Right hindlimb (tissue), 1 donor: ENCODE measurements around the gene SLC7A4.
A peak's percentile ranks its signal among the peaks of the same experiment; 100 is the strongest.

ENCODE experiments used
- DNase-seq: peaks from one replicate; pipeline ENCODE4 v3.0.0-alpha.2; 2018

Gene SLC7A4

DNA sequence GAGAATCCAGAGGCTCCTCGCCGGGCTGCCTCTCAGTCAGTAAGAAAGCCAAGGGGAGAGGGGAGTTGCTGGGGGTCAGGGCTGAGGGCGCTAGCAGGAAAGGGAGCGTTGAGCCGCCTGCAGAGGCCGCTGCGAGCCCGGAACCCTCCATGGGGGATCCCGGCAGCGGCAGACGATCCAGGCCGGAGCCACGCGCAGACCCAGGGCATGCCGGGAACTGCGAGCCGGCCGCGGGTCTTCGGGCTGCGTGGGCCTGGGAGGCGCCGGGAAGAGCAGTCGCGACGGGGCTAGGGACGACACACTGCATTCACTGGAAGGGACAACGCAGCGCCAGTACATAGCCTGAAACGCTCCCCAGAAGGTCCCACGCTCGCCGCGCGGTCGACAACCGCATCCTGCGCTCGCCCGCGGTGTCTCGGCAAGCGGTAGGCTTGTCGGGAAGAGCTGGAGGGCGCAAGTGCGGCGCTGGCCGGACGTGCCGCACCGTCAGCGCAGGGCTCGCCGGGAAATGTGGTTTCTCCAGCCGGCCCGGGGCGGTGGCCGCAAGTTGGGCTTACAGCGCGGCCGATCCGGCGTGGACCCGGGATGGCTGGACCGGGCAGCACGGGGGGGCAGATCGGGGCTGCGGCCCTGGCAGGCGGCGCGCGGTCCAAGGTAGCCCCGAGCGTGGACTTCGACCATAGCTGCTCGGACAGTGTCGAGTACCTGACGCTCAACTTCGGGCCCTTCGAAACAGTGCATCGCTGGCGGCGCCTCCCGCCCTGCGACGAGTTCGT is 50.4 kb downstream of the SLC7A4 start, which contains the start of gene LZTR1:
LZTR1 (plus strand) TSS at position 511 of the 776 bp plus-strand sequence; CDS start at position 586, 75 bp downstream.
- peak; percentile 90 for DNase-seq

DNA sequence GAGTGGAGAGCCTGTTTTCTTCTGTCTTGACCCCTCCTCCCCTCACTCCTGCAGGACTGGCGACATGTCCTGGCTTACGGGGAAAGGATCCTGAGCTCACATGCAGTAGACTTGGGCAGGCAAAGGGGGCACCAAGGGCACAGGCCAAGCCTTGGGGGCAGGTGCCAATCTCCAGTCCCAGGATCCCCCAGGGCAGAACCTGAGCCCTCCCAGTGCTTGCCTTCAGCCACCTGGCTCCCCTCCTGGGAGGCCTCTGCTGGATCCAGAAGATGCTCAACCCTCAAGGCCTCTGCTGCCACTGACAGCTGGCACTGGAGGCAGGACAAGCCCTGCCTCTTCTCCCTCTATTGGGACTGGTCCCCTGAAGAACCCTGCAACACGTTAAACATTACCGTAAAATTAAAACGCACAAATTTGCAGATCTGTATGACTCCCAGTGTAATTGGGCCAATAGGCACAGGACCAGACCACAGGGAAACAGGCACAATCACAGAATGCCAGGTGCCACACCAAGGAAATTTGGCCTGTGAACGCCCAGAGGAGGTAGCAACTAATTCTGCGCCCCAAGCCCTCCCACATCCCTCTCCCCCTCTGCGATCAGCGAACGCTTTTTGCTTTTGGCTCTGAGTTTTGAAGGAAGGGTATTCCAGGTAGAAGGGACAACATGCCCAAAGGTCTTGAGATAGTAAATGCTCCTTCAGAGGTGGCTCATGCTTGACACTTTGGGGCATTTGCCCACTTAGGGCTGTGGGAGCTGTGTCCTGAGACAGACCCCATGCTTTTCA is 51.2 kb downstream of the SLC7A4 start:
- DNase-seq = no peak

DNA sequence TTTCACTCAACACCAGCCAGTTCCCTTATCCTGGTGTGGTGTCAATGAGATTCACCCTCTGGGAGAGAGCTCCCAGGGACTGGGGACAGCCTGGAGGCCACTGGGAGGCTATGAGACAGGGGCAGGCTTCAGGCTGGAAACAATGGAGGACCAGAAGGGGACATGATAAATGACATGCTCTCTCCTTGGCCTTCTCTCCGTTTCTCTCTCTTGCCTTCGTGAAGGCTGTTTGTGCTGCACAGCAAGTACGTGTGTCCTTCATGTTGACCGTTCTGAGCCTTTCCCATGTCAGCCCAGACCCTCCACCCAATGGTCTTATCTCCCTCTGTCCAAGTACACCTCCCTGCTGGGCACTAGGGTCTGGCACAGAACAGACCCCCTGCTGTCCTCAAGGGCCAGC is 51.8 kb downstream of the SLC7A4 start:
- no peak for DNase-seq

DNA sequence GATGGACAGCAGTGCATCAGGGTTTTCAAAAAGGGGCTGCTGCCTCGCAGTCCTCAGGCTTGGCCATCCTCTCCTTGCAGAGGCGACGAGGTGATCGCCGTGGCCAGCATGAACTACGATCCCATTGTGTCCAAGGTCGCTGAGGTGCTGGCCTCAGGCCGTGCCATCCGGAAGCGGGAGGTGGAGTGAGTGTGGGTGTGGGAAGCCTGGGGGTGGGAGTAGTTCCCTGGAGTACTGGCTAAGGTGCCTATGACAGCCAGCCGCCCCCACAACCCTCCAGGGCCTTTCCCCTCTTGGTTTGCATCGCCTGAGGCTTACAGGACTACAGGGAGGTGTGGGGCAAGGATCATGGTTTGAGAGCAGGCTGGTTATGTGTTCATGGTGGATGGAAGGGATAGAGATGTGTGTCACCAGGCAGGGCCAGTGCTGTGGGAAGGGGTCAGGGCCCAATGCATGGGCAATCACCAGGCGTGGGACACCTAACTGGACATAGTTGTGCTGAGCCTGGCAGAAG is 52.4 kb downstream of the SLC7A4 start:
- DNase-seq = no peak

DNA sequence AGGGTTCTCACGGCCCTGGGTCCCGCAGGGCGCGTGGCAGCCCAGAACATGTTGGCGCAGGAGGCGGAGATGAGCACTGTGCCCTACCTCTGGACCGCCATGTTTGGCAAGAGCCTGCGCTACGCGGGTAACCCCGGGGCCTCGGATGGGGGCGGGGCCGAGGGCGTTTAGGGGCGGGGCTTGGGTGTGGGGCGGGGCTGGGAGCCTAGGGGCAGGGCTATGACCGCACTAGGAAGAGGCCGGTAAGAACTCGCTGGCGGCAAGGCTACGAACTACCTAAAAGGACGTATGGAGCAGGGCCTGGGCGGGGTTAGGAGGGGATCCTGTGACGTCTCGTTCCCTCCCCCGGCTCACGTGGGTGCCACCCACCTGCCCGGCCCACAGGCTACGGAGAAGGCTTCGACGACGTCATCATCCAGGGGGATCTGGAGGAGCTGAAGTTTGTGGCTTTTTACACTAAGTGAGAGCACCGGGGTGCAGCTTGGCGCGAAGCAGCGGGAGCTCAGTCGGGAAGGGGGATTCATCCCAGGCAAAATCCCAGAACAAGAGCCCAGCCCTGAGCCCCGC is 53.0 kb downstream of the SLC7A4 start:
- peak; percentile 64 for DNase-seq
